NCI-H1436 treated with DMSO at 0.1 percent for 48 hours (cell line): ENCODE measurements around the gene RPL6.
"Not testable (repeated sequence)": the region's sequence is repeated elsewhere in the genome, so short reads cannot be mapped to it uniquely, and the experiment has no call there.

ENCODE experiments used
- DNase-seq: peaks from one replicate; lab custom pipeline; 2025; lab: John Stamatoyannopoulos, UW

RPL6 gene

GRCh38 chr12:112409064-112409905 is at the start of gene RPL6:
Gene RPL6, minus strand, starts transcription at chr12:112409605. Its CDS starts 949 bp downstream, at chr12:112408656.
- DNase-seq, result peak; percentile 43

GRCh38 chr12:112458751-112459150 is 49.3 kb upstream of the RPL6 start:
- DNase-seq, result no peak

GRCh38 chr12:112458330-112458729 is 48.9 kb upstream of the RPL6 start:
- DNase-seq, result no peak

GRCh38 chr12:112457142-112457541 is 47.7 kb upstream of the RPL6 start:
- DNase-seq, result not testable (repeated sequence)

GRCh38 chr12:112456029-112456428 is 46.6 kb upstream of the RPL6 start:
- no peak for DNase-seq

GRCh38 chr12:112450725-112451124 is 41.3 kb upstream of the RPL6 start:
- no peak for DNase-seq

- DNase-seq, result not testable (repeated sequence)
Measured at GRCh38 chr12:112448165-112448564, 38.8 kb upstream of the RPL6 start.

GRCh38 chr12:112447106-112447505 is 37.7 kb upstream of the RPL6 start:
- no peak for DNase-seq

GRCh38 chr12:112446008-112446725 is 36.8 kb upstream of the RPL6 start:
- DNase-seq, result no peak

- no peak for DNase-seq
Measured at GRCh38 chr12:112443916-112444315, 34.5 kb upstream of the RPL6 start.

GRCh38 chr12:112440653-112441052 is 31.2 kb upstream of the RPL6 start:
- not testable (repeated sequence) for DNase-seq

GRCh38 chr12:112439769-112440168 is 30.4 kb upstream of the RPL6 start:
- no peak for DNase-seq

- DNase-seq, result not testable (repeated sequence)
Measured at GRCh38 chr12:112438645-112439044, 29.2 kb upstream of the RPL6 start.

GRCh38 chr12:112433551-112433950 is 24.1 kb upstream of the RPL6 start:
- DNase-seq, result no peak

GRCh38 chr12:112431965-112432364 is 22.6 kb upstream of the RPL6 start:
- DNase-seq, result no peak

GRCh38 chr12:112430929-112431328 is 21.5 kb upstream of the RPL6 start:
- DNase-seq, result no peak

- DNase-seq, result no peak
Measured at GRCh38 chr12:112427760-112428159, 18.4 kb upstream of the RPL6 start.

GRCh38 chr12:112425582-112426382 is 16.4 kb upstream of the RPL6 start:
- DNase-seq, result no peak

- no peak for DNase-seq
Measured at GRCh38 chr12:112424126-112424525, 14.7 kb upstream of the RPL6 start.

GRCh38 chr12:112422531-112422930 is 13.1 kb upstream of the RPL6 start:
- DNase-seq, result no peak

GRCh38 chr12:112421363-112421762 is 12.0 kb upstream of the RPL6 start:
- DNase-seq, result no peak

GRCh38 chr12:112420740-112421139 is 11.3 kb upstream of the RPL6 start:
- DNase-seq, result no peak
